ENCODE results near the gene ZBTB40.

Gene ZBTB40

DNA sequence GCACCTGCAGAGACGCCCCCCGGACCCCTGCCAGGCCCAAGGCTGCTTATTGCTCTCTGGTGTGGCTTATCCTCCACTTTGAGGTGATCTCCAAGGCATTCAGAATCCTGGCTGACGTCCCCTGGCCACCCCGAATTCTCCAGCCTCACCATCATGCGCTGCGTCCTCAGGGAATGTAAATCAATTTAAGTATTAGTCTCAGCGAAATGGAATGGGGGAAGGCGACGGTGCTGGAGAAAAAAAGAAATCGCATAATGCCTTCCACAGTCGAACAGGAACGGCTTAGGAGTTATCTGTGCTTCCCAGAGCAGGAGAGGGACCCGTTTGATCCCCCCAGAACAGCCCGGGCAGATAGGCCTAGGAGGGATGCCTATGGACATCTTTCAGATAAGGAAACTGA lies 114.5 kb downstream of the ZBTB40 start:
- no peak for DNase-seq

- DNase-seq = no peak
These were observed 115.5 kb downstream of the ZBTB40 start for GRCh38 chr1:22567197-22567596.

DNA sequence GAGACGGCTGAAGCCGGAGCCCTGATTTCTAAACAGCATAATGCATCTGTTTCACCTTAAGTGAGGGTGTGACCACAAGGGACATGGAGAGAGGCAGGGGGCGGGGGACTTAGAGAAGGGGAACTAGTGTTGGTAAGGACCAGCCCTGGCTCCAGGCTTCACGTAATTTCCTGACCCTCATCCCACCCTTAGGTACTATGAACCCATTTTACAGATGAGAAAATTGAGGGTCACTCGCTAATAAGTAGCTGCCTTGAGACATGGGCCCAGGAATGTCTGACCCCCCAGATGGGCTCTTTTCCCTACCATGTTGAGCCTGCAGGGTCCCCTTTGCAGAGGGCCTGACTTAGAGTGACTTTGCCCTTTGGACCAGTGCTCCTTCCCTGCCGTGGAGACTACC lies 116.3 kb downstream of the ZBTB40 start:
- no peak for DNase-seq

DNA sequence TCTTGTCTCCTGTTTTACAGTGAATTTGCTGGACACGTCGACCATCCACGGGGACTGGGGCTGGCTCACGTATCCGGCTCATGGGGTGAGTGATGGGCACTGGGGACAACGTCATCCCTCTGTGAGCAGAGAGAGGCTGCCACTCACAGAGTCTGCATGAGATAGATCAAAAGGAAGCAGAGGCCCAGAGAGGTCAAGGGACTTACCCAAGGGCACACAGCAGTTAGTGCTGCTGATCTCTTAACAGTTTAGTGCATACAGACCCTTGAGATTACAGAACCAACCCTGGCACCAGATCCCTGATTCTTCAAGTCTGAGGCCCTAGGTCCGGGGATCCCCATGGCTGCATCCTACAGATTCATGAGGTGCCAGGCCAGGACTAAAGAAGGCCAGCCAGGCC lies 117.6 kb downstream of the ZBTB40 start:
- no peak for DNase-seq

DNA sequence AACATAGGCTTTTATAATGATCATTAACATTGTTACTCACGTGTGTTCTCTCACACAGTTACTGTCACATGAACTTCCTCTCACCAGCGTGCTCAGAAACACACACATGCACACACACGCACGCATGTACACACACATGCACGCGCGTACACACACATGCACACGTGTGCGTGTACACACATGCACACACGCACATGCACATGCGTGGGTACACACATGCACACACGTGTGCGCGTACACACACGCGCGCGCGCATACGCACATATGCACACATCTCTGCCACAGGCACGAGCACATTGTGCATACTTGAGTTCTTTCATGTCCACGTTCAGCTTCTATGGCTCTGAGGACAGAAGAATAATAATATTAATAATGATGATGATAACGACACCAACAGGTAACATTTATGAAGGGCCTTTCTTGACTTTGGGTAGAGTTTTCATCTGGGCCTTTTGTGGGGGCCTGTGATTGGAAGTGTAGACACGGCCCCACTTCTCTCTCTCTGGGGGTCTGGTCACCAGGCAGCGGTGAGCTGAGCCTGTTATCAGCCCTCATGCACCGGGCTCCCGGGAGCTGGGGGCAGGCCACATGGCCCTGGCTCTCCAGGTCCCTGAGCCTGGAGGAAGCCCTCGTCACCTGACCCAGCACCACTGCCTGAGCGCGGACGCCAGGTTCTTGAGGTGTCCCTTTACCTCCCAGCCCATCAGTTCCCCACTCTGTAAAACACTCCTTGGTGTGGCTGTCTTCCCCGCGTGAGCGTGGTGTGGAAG lies 118.7 kb downstream of the ZBTB40 start:
- DNase-seq = no peak

DNA sequence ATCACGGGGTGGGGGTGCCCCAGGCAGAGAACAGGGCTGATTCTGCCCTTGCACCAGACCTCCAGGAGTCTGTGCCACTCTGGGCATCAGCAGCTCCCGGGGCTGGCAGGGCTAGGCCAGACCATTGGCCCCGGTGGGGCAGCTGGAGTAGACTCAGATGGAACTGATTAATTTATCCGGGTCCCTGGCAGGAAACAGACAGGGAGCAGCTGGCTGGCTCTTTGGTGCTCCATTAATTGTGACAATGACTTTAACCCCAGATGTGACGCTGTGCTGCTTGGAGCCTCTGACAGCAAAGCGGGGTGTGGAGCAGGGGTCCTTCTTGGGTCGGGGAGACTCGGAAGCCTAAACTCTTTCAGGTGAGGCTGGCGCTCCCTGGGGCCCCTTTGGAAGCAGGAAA lies 121.2 kb downstream of the ZBTB40 start:
- no peak for DNase-seq

DNA sequence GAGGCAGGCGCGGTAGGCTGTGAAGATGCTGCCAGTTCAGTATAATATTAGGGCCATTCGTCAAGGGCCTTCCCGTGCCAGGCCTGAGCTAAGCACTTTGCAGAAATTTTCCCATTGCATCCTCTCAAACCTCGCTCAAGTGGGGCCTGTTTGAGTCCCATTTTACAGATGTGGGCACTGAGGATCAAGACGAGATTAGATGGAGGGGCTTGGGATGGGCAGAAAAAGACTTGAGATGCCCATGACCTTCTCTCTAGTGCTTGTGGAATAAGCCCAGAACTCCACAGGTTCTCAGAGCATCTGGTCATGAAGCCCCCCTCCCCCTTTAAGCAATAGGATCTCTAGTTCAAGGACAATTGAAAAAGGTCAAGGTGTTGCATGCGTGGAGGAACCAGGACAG lies 121.6 kb downstream of the ZBTB40 start:
- no peak for DNase-seq

DNA sequence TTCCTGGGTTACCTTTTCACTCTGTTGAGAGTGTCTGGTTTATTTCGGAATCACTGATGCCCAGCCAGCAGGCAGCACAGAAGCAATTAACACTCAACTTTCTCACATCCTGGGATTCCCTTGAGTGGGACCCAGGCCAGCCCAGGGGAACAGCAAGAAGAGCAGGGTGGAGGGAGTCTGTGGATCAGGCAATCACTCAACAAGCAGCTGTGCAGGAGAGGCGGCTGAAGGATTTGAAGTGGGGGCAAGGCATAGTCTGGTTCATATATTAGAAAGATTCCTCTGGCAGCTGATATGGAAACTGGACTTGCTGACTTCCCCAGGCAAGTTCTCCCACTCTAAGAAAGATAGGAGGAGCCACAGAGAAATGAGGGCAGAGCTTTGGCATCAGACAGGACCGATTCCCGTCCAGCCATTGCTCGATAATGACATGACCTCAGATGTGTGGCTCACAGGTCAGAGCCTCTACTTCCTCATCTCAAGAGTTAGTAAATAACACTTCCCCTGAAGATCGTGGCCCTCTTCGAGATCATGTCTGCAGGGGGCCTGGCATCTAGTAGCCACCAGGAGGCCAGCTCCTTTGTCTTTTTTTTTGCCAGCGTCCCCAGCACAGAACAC lies 124.0 kb downstream of the ZBTB40 start:
- no peak for DNase-seq

DNA sequence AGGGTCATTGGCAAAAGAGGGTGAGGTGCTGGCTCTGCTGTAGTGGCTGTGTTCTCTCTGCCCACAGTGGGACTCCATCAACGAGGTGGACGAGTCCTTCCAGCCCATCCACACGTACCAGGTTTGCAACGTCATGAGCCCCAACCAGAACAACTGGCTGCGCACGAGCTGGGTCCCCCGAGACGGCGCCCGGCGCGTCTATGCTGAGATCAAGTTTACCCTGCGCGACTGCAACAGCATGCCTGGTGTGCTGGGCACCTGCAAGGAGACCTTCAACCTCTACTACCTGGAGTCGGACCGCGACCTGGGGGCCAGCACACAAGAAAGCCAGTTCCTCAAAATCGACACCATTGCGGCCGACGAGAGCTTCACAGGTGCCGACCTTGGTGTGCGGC lies 124.5 kb downstream of the ZBTB40 start:
- DNase-seq = no peak

GRCh38 chr1:22576617-22577016 lies 125.0 kb downstream of the ZBTB40 start:
- DNase-seq = no peak

- DNase-seq = no peak
These were observed 127.2 kb downstream of the ZBTB40 start for GRCh38 chr1:22578732-22579361.

- no peak for DNase-seq
These were observed 128.0 kb downstream of the ZBTB40 start for GRCh38 chr1:22579541-22580155.
